GM13976 (cell line): ENCODE results near the gene SRRM4.
"Not testable (repeated sequence)": the region's sequence is repeated elsewhere in the genome, so short reads cannot be mapped to it uniquely, and the experiment has no call there.

Source experiments
- DNase-seq: peaks from one replicate; pipeline ENCODE4 v3.0.0; 2012; ENCODE audit warnings: low spot score
- in situ Hi-C: fragments of 300-500 bp; cut with MboI; formaldehyde crosslinking; loops from one replicate; pipeline ENCODE4 v1.12.0; 2022; ENCODE audit warnings: low sequenced_read_pairs, mixed read lengths, inconsistent platforms; ENCODE audit not compliant: unreplicated experiment
- TF ChIP-seq, protein P1 (sequence below): IDR thresholded peaks from 2 replicates; pipeline ENCODE4 v1.5.1; 2012; ENCODE audit warnings: borderline replicate concordance, mild to moderate bottlenecking; ENCODE audit not compliant: insufficient read depth; ENCODE audit errors: extremely low read depth, missing control alignments, control extremely low read depth

Gene SRRM4

GRCh38 chr12:119090276-119090675 is 108.9 kb downstream of the SRRM4 start:
- in situ Hi-C loops = no loop called here

DNA sequence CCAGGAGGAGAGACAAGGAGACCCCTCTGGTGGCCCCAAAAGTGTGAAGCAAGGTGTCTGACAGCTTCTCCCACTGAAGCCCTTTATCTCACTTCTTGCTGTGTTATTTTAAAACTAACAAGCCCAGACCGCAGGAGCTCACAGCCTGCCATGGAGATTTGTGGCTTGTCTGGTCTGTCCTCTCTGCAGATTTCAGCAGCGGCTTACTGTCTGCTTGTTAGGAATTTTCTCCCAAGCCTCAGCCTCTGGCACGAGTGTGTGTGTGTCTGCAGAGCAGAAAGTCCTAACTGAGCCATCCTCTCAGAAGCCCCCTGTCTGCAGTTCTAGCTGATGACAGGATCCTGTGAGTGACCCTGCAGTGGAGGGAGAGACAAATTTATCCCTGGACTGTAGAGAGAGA is 109.5 kb downstream of the SRRM4 start:
- no peak for DNase-seq
- TF ChIP-seq, protein P1, sequence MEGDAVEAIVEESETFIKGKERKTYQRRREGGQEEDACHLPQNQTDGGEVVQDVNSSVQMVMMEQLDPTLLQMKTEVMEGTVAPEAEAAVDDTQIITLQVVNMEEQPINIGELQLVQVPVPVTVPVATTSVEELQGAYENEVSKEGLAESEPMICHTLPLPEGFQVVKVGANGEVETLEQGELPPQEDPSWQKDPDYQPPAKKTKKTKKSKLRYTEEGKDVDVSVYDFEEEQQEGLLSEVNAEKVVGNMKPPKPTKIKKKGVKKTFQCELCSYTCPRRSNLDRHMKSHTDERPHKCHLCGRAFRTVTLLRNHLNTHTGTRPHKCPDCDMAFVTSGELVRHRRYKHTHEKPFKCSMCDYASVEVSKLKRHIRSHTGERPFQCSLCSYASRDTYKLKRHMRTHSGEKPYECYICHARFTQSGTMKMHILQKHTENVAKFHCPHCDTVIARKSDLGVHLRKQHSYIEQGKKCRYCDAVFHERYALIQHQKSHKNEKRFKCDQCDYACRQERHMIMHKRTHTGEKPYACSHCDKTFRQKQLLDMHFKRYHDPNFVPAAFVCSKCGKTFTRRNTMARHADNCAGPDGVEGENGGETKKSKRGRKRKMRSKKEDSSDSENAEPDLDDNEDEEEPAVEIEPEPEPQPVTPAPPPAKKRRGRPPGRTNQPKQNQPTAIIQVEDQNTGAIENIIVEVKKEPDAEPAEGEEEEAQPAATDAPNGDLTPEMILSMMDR = no peak
- in situ Hi-C loops = no loop called here

More at GRCh38 chr12:119090276-119090675, 108.9 kb downstream of the SRRM4 start:
- TF ChIP-seq, protein P1 = no peak
- no peak for DNase-seq

DNA sequence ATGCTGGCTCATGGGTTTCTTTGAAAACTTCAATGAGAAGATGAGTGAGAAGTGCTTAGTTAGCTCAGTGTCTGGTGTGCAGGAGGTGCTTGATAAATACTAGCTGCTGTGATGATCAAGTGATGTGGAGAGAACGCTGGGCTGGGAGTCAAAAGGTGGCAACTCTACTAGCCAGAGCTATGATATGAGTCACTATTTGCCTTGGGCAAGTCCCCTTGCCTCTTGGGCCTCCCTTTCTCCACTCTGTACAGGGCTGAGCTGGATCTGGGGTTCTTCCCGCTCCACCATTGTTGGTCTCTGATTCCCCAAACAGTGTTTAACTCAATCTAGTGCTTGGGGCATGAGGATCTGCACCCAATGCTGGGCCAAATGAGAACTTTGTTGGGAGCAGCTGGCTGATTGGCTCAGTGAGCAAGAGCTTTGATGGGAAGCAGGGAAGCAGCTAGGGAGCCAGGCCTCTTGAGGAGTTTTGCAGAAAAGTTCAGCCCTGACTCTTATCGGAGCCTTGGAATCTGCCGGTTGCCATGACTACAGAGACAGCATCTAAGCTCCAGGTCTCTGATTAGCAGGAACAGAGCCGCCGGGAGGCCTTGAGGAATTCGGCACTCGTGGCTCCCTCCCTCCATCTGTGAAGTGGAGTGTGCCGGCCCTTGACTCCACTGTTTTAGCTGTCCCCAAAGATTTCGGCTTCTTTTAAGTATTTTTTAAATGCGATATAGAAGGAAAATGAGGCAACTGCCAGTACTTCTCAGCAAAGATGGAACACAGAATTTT is 115.3 kb downstream of the SRRM4 start:
- in situ Hi-C loops = no loop called here
- TF ChIP-seq, protein P1 = no peak
- DNase-seq = no peak

DNA sequence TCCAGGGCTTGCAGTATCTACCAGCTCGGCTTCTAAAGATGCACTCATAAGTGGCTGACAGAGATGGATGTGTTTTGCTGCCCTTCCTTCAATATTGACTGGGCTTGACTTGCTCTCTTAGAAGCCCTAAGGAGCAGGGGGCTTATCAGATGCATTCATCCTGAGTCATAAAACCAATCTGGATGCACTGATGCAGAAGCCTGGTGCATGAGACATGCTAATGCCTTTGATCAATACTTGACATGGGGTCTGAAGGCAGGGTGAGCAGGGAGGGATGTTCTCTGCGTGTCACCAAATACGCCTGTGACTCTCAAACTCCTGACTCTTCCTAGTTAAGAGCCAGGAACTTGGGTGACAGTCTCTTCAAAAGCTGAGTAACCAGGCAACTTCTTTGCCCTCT is 119.6 kb downstream of the SRRM4 start:
- no peak for DNase-seq
- in situ Hi-C loops = no loop called here
- TF ChIP-seq, protein P1 = no peak

GRCh38 chr12:119102274-119102673 is 120.9 kb downstream of the SRRM4 start:
- in situ Hi-C loops = no loop called here
- no peak for DNase-seq
- TF ChIP-seq, protein P1 = no peak

DNA sequence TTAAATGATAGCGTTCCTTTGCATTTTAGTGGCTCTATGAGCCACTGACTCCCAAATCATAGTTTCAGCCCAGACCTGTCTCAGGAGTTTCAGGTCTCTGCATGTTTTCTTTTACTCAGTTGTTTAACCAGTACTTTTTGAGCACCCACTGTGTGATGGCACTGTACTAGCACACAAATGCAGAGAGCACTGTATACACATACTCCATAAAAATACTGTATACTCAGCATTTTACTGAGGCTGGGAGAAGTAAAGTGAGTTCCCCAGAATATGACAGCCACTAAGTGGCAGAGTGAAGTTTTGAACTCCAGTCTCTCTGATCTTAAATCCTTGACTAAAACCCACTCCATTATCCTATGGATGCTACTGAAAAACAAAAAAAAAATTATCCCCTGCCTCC is 121.4 kb downstream of the SRRM4 start:
- TF ChIP-seq, protein P1 = no peak
- in situ Hi-C loops = no loop called here
- DNase-seq = no peak

- DNase-seq, in situ Hi-C loops: not testable (repeated sequence)
Observed at GRCh38 chr12:119104969-119105368, 123.6 kb downstream of the SRRM4 start.
